T follicular helper cell (primary cell): ENCODE data around the gene ATXN2.
"Not testable (repeated sequence)": the region's sequence is repeated elsewhere in the genome, so short reads cannot be mapped to it uniquely, and the experiment has no call there.

Source experiments
- DNase-seq: peaks from one replicate; pipeline ENCODE4 v3.0.0-alpha.2; 2020; ENCODE audit warnings: low read depth

The ATXN2 gene

GRCh38 chr12:111494676-111495075 is 104.4 kb downstream of the ATXN2 start:
- DNase-seq: no peak

GRCh38 chr12:111492979-111493378 is 106.1 kb downstream of the ATXN2 start:
- DNase-seq: not testable (repeated sequence)

GRCh38 chr12:111488798-111489197 is 110.3 kb downstream of the ATXN2 start:
- DNase-seq: no peak

GRCh38 chr12:111488271-111488670 is 110.8 kb downstream of the ATXN2 start:
- DNase-seq: no peak

- no peak for DNase-seq
Observed at GRCh38 chr12:111482462-111482861, 116.7 kb downstream of the ATXN2 start.

- DNase-seq: no peak
Observed at GRCh38 chr12:111471236-111471635, 127.9 kb downstream of the ATXN2 start.

- DNase-seq: no peak
Observed at GRCh38 chr12:111469401-111469800, 129.7 kb downstream of the ATXN2 start.

- DNase-seq: no peak
Observed at GRCh38 chr12:111467857-111468241, 131.3 kb downstream of the ATXN2 start.

- no peak for DNase-seq
Observed at GRCh38 chr12:111467092-111467856, 131.8 kb downstream of the ATXN2 start.

- no peak for DNase-seq
Observed at GRCh38 chr12:111462210-111462769, 136.8 kb downstream of the ATXN2 start.

GRCh38 chr12:111460111-111460510 is 139.0 kb downstream of the ATXN2 start:
- DNase-seq: not testable (repeated sequence)

GRCh38 chr12:111458546-111459172 is 140.5 kb downstream of the ATXN2 start:
- DNase-seq: no peak

GRCh38 chr12:111457577-111457976 is 141.5 kb downstream of the ATXN2 start:
- no peak for DNase-seq

- DNase-seq: no peak
Observed at GRCh38 chr12:111457071-111457470, 142.0 kb downstream of the ATXN2 start.

- no peak for DNase-seq
Observed at GRCh38 chr12:111455448-111456320, 143.4 kb downstream of the ATXN2 start.

- DNase-seq: no peak
Observed at GRCh38 chr12:111454716-111455447, 144.2 kb downstream of the ATXN2 start.

GRCh38 chr12:111454311-111454710 is 144.8 kb downstream of the ATXN2 start:
- DNase-seq: no peak

GRCh38 chr12:111453071-111453989 is 145.8 kb downstream of the ATXN2 start:
- DNase-seq: no peak

- DNase-seq: no peak
Observed at GRCh38 chr12:111451649-111452129, 147.4 kb downstream of the ATXN2 start.

- DNase-seq: no peak
Observed at GRCh38 chr12:111451232-111451631, 147.9 kb downstream of the ATXN2 start.
